Upper lobe of left lung (tissue), 4 donors: ENCODE results near the gene COL18A1.

ENCODE experiments used
- CTCF ChIP-seq, 6 experiments: fragments of 450-650 bp in 4 of 6; fragments of 200-600 bp in 2 of 6; sonication (generic) in 2 of 6; IDR thresholded peaks; one replicate each; pipeline ENCODE4 v1.5.1; 2016 to 2019; ENCODE audit warnings: antibody characterized with exemption in 6 of 6
- POLR2A ChIP-seq, 4 donors: fragments of 450-650 bp; IDR thresholded peaks; one replicate each; pipeline ENCODE4 v1.5.1; 2016 to 2017; ENCODE audit warnings: antibody characterized with exemption in 4 of 4, mild to moderate bottlenecking in 2 of 4

- no peak for TF ChIP-seq CTCF (IDR thresholded peaks at IDR 0.05)
- TF ChIP-seq POLR2A (IDR thresholded peaks at IDR 0.05) = no peak
Measured at GRCh38 chr21:45356653-45357435, 48.1 kb upstream of the COL18A1 start.
